NCI-H748 treated with DMSO at 0.1 percent for 48 hours (cell line): ENCODE data around the gene ASPG.
A peak's percentile ranks its signal among the peaks of the same experiment; 100 is the strongest.

Source experiments
- DNase-seq: peaks from one replicate; lab custom pipeline; 2025; lab: John Stamatoyannopoulos, UW

ASPG gene

GRCh38 chr14:104136472-104137296, 51.2 kb downstream of the ASPG start:
- no peak for DNase-seq

DNA sequence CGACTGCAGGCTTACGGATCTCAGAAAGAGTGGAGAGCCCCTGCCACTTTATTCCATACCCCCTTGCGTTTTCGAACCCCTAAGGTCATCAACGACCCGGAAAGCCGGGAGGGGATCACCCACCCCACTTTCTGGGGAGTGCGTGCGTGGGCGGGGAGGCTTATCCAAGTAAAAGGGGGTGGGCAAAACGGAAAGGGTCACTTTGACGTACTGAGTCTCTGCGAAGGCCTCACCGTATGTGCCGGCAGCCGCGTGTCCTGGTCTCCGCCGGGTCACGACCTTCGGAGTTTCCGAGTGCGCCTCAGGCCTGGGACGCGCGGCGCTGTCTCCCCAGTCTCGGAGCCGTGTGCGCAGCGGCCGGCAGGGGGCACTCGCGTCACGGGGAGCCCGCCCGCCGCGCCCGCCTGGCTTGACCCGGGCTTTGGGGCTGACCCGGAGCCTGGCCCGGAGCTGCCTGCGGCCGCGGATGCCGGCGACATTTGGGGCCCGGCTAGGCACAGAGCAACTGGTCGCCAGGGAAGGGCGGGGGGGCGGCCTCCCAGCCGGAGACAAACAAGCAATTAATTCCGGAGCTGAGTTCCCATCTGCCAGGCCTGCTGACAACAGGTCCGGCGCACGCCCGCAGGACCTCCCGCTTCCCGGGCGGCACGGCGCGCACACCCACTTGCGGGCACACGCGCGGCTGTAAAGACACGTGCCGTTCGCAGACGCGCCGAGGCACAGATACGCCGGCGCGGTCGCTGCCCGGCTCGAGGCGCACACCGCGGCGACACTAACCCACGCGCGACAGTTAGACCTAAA, 52.0 kb downstream of the ASPG start:
- peak; percentile 44 for DNase-seq

- peak; percentile 54 for DNase-seq
These were observed 52.7 kb downstream of the ASPG start, which contains the start of gene KIF26A for GRCh38 chr14:104138098-104138717. TSS of gene KIF26A (plus strand) at chr14:104138587. CDS start at chr14:104138723, 136 bp downstream.

DNA sequence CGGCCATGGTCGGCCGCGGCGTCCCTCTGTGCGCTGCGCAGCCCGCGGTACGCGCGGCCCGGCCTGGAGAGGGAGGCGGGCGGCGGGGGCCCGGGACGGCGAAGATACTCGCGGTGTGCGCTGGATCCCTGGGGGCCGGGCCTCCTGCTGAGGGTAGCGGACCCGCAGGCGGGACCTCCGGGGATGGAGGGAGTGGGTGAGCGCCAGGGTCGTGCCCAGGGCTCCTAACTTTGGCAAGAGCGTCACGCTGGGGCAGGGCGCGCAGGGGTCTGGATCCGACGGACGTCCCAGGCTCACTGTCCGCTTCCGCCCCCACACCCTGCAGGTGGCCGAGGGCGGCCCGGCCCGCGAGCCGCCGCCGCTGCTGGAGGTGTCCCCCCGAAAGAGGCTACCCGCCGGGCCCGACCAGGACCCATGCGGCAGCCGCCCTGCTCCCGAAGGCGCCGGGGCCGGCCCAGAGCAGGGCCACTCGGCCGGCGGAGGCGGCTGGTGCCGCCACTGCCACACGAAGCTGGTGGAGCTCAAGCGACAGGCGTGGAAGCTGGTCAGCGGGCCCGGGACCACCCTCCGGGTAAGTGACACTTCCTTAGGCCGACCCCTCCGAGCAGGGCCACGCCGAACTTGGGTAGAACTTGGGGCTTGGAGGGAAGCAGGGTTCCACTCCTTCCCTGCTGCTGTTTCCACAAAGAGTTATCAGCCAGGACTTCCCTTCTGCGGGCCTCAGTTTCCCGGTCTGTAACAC, 53.4 kb downstream of the ASPG start:
- DNase-seq: no peak

- no peak for DNase-seq
These were observed 54.1 kb downstream of the ASPG start for GRCh38 chr14:104139460-104140212.

DNA sequence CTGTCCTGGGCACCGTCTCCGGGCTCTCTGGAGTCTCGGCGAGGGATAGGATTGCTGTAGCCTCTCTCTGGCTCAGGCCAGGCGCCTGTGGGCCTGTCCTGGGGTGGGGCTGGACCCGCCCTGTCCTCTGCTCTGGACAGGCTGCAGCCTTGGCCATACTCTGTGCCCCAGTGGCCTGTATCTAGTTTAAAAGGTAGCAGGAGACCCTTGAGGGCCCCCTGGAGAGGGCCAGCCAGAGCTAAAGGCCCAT, 54.6 kb downstream of the ASPG start:
- no peak for DNase-seq

- no peak for DNase-seq
These were observed 55.2 kb downstream of the ASPG start for GRCh38 chr14:104140463-104141331.

- no peak for DNase-seq
These were observed 56.2 kb downstream of the ASPG start for GRCh38 chr14:104141621-104142091.

DNA sequence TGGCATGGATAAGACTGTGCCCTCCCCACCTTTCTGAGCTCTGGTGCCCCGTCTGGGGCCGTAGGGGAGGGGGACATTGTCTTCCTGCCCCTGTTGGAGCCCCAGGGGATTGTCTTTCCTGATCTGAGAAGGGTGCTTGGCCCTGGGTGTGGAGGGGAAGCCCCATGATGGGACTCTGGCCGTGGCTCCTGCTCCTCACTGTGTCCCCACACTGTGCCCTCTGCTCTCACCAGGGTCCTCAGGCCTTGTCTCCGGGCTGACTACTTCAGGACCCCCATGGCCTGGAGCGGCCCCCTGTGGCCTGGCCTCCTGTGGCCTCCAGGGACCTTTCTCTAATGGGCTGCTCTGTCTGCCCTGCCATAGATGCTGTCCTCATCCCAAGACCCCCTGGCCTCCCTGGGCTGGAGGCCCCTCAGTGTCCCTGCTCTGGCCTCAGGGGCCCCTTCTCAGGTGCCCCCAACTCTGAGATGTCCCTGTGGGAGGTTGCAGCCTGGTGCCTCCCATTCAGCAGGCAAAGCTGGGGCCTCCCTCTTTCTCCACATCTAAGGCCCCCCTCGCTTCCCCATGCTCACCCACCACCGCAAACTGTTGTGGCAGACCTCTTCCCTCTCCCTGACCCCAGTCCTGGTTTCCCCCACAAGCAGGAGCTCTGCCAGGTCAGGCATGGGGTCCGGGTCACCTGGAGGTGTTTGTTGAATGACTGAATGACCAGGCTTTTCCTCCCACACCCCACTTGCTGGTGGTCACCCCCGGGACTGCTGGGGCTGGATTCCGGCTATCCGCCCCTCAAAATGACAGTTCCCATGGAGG, 56.8 kb downstream of the ASPG start:
- no peak for DNase-seq

GRCh38 chr14:104142946-104143470, 57.5 kb downstream of the ASPG start:
- DNase-seq: no peak

GRCh38 chr14:104143521-104144452, 58.3 kb downstream of the ASPG start:
- no peak for DNase-seq

- DNase-seq: no peak
These were observed 58.9 kb downstream of the ASPG start for GRCh38 chr14:104144453-104144790.

DNA sequence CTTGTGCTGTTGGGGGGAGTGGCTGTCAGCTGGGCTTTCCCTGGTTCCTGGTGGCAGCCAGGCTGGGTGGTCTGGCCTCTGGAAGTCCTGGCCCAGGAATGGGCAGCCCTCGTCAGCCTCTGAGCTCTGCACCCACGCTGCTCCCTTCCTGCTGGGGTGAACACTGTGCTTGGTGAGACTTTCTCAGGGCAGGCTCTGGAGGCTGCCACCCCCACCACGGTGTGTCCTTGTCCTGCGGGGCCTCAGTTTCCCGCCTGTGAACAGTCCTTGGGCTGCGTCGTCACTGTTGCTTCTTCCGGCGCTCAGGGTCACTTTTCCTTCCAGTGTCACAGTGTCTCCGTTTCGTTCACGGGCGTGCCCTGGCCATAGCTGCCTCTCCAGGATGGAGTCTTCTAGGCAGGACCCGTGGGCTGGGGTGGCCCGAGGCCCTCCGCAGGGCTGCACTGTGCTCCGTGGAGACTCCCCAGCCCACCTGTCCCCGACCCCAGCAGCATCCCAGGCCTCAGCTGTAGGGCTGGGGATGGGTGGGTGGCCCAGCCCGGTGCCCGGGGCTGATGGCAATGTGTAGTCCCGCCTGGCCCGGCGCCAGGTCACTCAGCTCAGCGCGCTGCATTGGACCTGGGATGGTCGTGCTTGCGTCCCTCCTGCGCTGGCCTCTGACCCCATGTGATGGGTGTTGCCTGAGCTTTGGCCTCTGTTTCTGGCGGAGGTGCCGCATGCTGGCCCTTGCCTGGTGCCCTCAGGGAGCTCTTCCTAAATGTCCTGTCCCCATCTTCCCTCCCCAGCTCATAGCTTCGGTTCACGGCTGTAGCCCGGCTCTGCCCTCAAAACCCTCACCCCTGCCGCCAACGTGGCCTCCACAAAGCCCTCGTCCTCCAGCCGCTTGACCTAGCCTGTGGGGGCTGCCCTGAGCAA, 59.7 kb downstream of the ASPG start:
- no peak for DNase-seq

DNA sequence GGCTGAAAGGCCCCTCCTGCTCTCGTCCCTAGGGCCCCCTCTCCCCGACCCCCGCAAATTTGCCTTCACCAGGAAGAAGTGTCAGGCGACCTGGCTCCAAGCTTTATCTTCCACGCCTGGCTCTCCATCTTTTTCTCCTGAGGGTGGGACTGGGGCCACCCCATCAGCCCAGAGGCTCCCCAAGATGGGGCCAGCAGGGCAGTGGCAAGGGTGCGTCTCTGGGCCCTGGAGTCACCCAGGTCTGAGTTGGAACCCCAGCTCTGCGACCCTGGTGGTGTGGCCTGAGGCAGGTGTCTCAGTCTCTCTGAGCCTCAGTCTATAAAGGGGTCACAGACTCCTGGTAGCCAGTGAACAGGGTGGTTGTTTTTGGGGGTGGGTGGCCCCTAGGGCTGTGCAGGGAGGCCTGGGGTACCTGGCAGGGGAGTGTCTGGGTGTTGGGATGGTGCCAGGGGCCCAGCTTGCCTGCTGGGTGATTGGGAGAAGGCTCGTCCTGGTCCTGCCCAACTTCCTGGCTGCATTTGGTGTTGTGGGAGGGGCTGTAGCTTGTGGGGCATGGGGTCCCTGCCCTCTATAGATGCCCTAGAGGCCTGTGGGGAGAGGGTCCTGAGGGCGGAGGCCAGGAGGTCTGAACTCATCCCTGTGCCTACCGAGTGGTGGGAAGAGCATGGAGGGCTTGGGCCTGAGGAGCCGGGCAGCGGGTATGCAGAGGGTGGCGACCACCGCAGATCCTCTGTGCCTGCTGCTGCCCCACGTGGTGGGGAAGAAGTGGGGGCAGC, 60.5 kb downstream of the ASPG start:
- no peak for DNase-seq

- no peak for DNase-seq
These were observed 61.3 kb downstream of the ASPG start for GRCh38 chr14:104146651-104147345.
